ENCODE data around the gene SHLD1. TPM values are rescaled to one million over a fixed set of nuclear protein-coding genes. Genes with fewer than 3 reads are reported as not detected.

Gene SHLD1
- total and polyA plus RNA-seq, 2 experiments from 2014 or later: 1.4 to 15.0 TPM

DNA sequence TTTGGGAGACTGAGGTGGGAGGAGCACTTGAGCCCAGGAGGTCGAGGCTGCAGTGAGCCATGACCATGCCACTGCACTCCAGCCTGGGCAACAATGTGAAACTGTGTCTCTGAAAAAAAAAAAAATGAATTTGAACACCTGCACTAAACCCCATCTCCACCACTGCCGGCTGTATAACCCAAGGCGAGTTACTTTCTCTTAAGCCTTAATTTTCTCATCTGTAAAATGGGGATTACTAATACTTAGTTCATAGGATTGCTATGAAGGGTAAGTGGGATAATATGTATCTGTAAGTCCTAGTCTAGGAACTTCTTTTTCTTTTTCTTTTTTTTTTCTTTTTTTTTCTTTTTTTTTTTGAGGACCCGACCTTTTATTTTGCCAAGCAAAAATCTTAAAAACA lies 61.5 kb downstream of the SHLD1 start:
- no peak overlapping the region for H3K27ac ChIP-seq (ENCODE audit: low read depth)
- no peak overlapping the region for H3K4me3 Mint-ChIP-seq
- no peaks in the 10 kb centered on the region for H3K36me3 ChIP-seq (ENCODE audit: insufficient read depth)
- H3K27me3 ChIP-seq (ENCODE audit: insufficient read depth): no peaks in the 10 kb centered on the region
- H3K4me2 ChIP-seq: no peak overlapping the region
- DNase-seq (ENCODE audit: low spot score) (no peak), ATAC-seq (no peak)
- H3K4me1 Mint-ChIP-seq: peaks cover 12% of the 10 kb centered on the region
- no peak overlapping the region for H3K4me3 ChIP-seq
- no peak overlapping the region for H3K27ac Mint-ChIP-seq
- H3K4me1 ChIP-seq (ENCODE audit: insufficient read depth): peaks cover 8% of the 10 kb centered on the region; the same call in 1 of the 2 replicates
- H4K20me1 ChIP-seq (replicated peaks; ENCODE audit: insufficient read depth): no peaks in the 10 kb centered on the region
- H3K79me2 ChIP-seq (replicated peaks; ENCODE audit: insufficient read depth): no peaks in the 10 kb centered on the region
- H3K9me2 ChIP-seq (ENCODE audit: insufficient read depth): no peaks in the 10 kb centered on the region
- peaks cover 2% of the 10 kb centered on the region for H3K27me3 Mint-ChIP-seq (ENCODE audit: insufficient read depth, low read depth, poor library complexity)
- no peak for TF ChIP-seq EZH2phosphoT487 (IDR thresholded peaks at IDR 0.05; ENCODE audit: unreplicated experiment)
- TF ChIP-seq NANOG (IDR thresholded peaks at IDR 0.05; ENCODE audit: borderline replicate concordance): no peak
- TF ChIP-seq STAT1 (IDR thresholded peaks at IDR 0.05; ENCODE audit: unreplicated experiment): no peak
- TF ChIP-seq, protein P1, sequence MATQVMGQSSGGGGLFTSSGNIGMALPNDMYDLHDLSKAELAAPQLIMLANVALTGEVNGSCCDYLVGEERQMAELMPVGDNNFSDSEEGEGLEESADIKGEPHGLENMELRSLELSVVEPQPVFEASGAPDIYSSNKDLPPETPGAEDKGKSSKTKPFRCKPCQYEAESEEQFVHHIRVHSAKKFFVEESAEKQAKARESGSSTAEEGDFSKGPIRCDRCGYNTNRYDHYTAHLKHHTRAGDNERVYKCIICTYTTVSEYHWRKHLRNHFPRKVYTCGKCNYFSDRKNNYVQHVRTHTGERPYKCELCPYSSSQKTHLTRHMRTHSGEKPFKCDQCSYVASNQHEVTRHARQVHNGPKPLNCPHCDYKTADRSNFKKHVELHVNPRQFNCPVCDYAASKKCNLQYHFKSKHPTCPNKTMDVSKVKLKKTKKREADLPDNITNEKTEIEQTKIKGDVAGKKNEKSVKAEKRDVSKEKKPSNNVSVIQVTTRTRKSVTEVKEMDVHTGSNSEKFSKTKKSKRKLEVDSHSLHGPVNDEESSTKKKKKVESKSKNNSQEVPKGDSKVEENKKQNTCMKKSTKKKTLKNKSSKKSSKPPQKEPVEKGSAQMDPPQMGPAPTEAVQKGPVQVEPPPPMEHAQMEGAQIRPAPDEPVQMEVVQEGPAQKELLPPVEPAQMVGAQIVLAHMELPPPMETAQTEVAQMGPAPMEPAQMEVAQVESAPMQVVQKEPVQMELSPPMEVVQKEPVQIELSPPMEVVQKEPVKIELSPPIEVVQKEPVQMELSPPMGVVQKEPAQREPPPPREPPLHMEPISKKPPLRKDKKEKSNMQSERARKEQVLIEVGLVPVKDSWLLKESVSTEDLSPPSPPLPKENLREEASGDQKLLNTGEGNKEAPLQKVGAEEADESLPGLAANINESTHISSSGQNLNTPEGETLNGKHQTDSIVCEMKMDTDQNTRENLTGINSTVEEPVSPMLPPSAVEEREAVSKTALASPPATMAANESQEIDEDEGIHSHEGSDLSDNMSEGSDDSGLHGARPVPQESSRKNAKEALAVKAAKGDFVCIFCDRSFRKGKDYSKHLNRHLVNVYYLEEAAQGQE (IDR thresholded peaks at IDR 0.05; ENCODE audit: unreplicated experiment): no peak
- TF ChIP-seq, protein P2, sequence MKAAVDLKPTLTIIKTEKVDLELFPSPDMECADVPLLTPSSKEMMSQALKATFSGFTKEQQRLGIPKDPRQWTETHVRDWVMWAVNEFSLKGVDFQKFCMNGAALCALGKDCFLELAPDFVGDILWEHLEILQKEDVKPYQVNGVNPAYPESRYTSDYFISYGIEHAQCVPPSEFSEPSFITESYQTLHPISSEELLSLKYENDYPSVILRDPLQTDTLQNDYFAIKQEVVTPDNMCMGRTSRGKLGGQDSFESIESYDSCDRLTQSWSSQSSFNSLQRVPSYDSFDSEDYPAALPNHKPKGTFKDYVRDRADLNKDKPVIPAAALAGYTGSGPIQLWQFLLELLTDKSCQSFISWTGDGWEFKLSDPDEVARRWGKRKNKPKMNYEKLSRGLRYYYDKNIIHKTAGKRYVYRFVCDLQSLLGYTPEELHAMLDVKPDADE (IDR thresholded peaks at IDR 0.05): no peak
- no peak for TF ChIP-seq JUNB (IDR thresholded peaks at IDR 0.05; ENCODE audit: unreplicated experiment)
- TF ChIP-seq, protein P3, sequence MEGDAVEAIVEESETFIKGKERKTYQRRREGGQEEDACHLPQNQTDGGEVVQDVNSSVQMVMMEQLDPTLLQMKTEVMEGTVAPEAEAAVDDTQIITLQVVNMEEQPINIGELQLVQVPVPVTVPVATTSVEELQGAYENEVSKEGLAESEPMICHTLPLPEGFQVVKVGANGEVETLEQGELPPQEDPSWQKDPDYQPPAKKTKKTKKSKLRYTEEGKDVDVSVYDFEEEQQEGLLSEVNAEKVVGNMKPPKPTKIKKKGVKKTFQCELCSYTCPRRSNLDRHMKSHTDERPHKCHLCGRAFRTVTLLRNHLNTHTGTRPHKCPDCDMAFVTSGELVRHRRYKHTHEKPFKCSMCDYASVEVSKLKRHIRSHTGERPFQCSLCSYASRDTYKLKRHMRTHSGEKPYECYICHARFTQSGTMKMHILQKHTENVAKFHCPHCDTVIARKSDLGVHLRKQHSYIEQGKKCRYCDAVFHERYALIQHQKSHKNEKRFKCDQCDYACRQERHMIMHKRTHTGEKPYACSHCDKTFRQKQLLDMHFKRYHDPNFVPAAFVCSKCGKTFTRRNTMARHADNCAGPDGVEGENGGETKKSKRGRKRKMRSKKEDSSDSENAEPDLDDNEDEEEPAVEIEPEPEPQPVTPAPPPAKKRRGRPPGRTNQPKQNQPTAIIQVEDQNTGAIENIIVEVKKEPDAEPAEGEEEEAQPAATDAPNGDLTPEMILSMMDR (conservative IDR thresholded peaks at IDR 0.05; ENCODE audit: low read depth in 2 of 2): no peak
- no peak for TF ChIP-seq ZNF331 (CRISPR knock-in tag; IDR thresholded peaks at IDR 0.05; ENCODE audit: low read depth)
- TF ChIP-seq ZNF462 (CRISPR knock-in tag; IDR thresholded peaks at IDR 0.05): no peak
- TF ChIP-seq POLR2AphosphoS5 (IDR thresholded peaks at IDR 0.05; ENCODE audit: low read depth): no peak
- no peak for TF ChIP-seq ZNF114 (CRISPR knock-in tag; IDR thresholded peaks at IDR 0.05)
- TF ChIP-seq EZH2 (IDR thresholded peaks at IDR 0.05; ENCODE audit: low read depth, unreplicated experiment): no peak
- no peak for TF ChIP-seq CREB1 (CRISPR knock-in tag; IDR thresholded peaks at IDR 0.05; ENCODE audit: low read depth)
- no peaks in the 10 kb centered on the region for H3K36me3 Mint-ChIP-seq (ENCODE audit: low read depth)
- no peaks in the 10 kb centered on the region for H3K9me3 Mint-ChIP-seq
- H3F3A ChIP-seq (replicated peaks; ENCODE audit: low read depth): no peaks in the 10 kb centered on the region
- no peak overlapping the region for H2AFZ ChIP-seq
